Peyer's patch (tissue), 4 donors: ENCODE data around the gene HYDIN.
"Not testable (repeated sequence)": the region's sequence is repeated elsewhere in the genome, so short reads cannot be mapped to it uniquely, and the experiment has no call there.

Experiments used
- CTCF ChIP-seq, 6 experiments: fragments of 450-650 bp in 4 of 6; fragments of 200-600 bp in 2 of 6; sonication (generic) in 1 of 6; IDR thresholded peaks; one replicate each; pipeline ENCODE4 v1.5.1; 2017 to 2019; ENCODE audit warnings: antibody characterized with exemption in 6 of 6, mild to moderate bottlenecking in 3 of 6, moderate library complexity in 1 of 6
- POLR2A ChIP-seq, 2 donors: fragments of 450-650 bp; IDR thresholded peaks; one replicate each; pipeline ENCODE4 v1.5.1; 2017; ENCODE audit warnings: antibody characterized with exemption in 2 of 2, mild to moderate bottlenecking in 2 of 2, moderate library complexity in 2 of 2

- TF ChIP-seq CTCF, POLR2A (IDR thresholded peaks at IDR 0.05): not testable (repeated sequence)
Measured at GRCh38 chr16:70953824-70954223, 276.7 kb downstream of the HYDIN start.
